GM18517 (cell line): ENCODE measurements around the gene ARMH1.

Experiments used
- ATAC-seq: cut with Tn5 transposase; IDR thresholded peaks from one replicate; pipeline ENCODE4 v1.9.1; 2021; ENCODE audit warnings: mild to moderate bottlenecking, moderate library complexity; ENCODE audit not compliant: unreplicated experiment

Gene ARMH1

GRCh38 chr1:44643721-44644334 is 30.7 kb upstream of the ARMH1 start:
- ATAC-seq, result no peak

GRCh38 chr1:44644806-44645205 is 29.7 kb upstream of the ARMH1 start:
- no peak for ATAC-seq

GRCh38 chr1:44645476-44646244 is 28.9 kb upstream of the ARMH1 start:
- no peak for ATAC-seq

GRCh38 chr1:44646261-44647110 is 28.0 kb upstream of the ARMH1 start:
- no peak for ATAC-seq

GRCh38 chr1:44647896-44648295 is 26.6 kb upstream of the ARMH1 start:
- ATAC-seq, result no peak

GRCh38 chr1:44648529-44649250 is 25.8 kb upstream of the ARMH1 start:
- no peak for ATAC-seq

- ATAC-seq, result no peak
These were observed 24.7 kb upstream of the ARMH1 start for GRCh38 chr1:44649788-44650158.

GRCh38 chr1:44650159-44650831 is 24.2 kb upstream of the ARMH1 start:
- ATAC-seq, result no peak

- ATAC-seq, result no peak
These were observed 23.4 kb upstream of the ARMH1 start for GRCh38 chr1:44651069-44651468.

- ATAC-seq, result no peak
These were observed 21.9 kb upstream of the ARMH1 start for GRCh38 chr1:44652445-44653106.

GRCh38 chr1:44653107-44653964 is 21.2 kb upstream of the ARMH1 start:
- no peak for ATAC-seq

GRCh38 chr1:44654621-44655187 is 19.8 kb upstream of the ARMH1 start:
- no peak for ATAC-seq

- ATAC-seq, result no peak
These were observed 18.9 kb upstream of the ARMH1 start for GRCh38 chr1:44655609-44656008.

GRCh38 chr1:44659566-44659965 is 14.9 kb upstream of the ARMH1 start:
- ATAC-seq, result no peak

- ATAC-seq, result no peak
These were observed 14.3 kb upstream of the ARMH1 start for GRCh38 chr1:44660176-44660575.

GRCh38 chr1:44661781-44662682 is 12.5 kb upstream of the ARMH1 start:
- ATAC-seq, result no peak

- no peak for ATAC-seq
These were observed 11.9 kb upstream of the ARMH1 start for GRCh38 chr1:44662683-44663030.

- no peak for ATAC-seq
These were observed 11.1 kb upstream of the ARMH1 start for GRCh38 chr1:44663417-44663816.
